ENCODE measurements around the gene ITLN1.
A peak's percentile ranks its signal among the peaks of the same experiment; 100 is the strongest.

DNA sequence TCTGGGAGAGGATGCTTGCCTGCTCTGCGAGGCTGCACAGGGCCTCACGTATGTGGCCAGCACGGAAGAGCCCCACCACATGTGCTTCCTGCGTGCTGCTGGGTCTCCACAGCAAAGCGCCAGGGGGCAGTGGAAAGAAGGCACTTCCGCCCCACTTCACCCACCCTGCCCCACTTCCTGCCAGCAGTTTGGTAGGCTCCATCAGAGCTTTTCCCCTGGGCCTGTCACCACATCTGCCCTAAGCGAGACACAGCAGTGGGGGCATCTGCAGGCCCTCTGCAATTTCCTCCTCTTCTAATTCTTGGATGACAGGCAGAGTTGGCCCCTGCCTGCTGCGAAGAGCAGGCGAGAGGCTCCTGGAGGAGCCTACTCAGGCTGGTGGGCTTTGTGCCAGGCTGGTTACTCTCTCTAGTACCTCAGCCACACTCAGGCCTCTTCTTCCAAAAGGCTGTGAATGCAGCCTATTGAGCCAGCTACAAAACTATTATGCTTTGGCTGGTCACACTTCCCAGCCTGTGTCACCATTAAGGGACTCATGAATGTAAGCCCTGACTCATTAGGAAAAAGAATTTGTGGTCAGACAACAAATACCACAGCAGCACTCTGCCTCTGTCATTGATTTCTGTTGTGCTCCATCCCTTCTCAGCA, 47.3 kb downstream of the ITLN1 start:
- TF ChIP-seq POLR2A (IDR thresholded peaks at IDR 0.05) (no peak), POLR2AphosphoS5 (IDR thresholded peaks at IDR 0.05) (peak; percentile 87 to 88 (median 87))
- TF ChIP-seq, protein P1, sequence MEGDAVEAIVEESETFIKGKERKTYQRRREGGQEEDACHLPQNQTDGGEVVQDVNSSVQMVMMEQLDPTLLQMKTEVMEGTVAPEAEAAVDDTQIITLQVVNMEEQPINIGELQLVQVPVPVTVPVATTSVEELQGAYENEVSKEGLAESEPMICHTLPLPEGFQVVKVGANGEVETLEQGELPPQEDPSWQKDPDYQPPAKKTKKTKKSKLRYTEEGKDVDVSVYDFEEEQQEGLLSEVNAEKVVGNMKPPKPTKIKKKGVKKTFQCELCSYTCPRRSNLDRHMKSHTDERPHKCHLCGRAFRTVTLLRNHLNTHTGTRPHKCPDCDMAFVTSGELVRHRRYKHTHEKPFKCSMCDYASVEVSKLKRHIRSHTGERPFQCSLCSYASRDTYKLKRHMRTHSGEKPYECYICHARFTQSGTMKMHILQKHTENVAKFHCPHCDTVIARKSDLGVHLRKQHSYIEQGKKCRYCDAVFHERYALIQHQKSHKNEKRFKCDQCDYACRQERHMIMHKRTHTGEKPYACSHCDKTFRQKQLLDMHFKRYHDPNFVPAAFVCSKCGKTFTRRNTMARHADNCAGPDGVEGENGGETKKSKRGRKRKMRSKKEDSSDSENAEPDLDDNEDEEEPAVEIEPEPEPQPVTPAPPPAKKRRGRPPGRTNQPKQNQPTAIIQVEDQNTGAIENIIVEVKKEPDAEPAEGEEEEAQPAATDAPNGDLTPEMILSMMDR (IDR thresholded peaks at IDR 0.05 in 8 of 11, conservative IDR thresholded peaks at IDR 0.05 in 3 of 11): peak in 10 of 11 experiments; percentile 42 to 80 (median 61)
